GM19455 (cell line): ENCODE measurements around the gene APH1B.
"Not testable (repeated sequence)": the region's sequence is repeated elsewhere in the genome, so short reads cannot be mapped to it uniquely, and the experiment has no call there.

ENCODE experiments used
- ATAC-seq: cut with Tn5 transposase; IDR thresholded peaks from one replicate; pipeline ENCODE4 v1.9.1; 2021; ENCODE audit not compliant: unreplicated experiment

APH1B gene

GRCh38 chr15:63277038-63277892 is at the start of gene APH1B:
Gene APH1B (plus strand): TSS chr15:63277605. CDS start chr15:63277624, 19 bp downstream.
- peak; percentile 69 for ATAC-seq

- no peak for ATAC-seq
Observed at GRCh38 chr15:63227689-63228088, 49.7 kb upstream of the APH1B start.

- ATAC-seq, result no peak
Observed at GRCh38 chr15:63231206-63231605, 46.2 kb upstream of the APH1B start.

GRCh38 chr15:63231706-63232105 is 45.7 kb upstream of the APH1B start:
- no peak for ATAC-seq

- ATAC-seq, result no peak
Observed at GRCh38 chr15:63232405-63232804, 45.0 kb upstream of the APH1B start.

- ATAC-seq, result no peak
Observed at GRCh38 chr15:63232943-63233342, 44.5 kb upstream of the APH1B start.

GRCh38 chr15:63233667-63234423 is 43.6 kb upstream of the APH1B start:
- ATAC-seq, result no peak

GRCh38 chr15:63234451-63234870 is 42.9 kb upstream of the APH1B start:
- no peak for ATAC-seq

- ATAC-seq, result no peak
Observed at GRCh38 chr15:63236272-63236671, 41.1 kb upstream of the APH1B start.

GRCh38 chr15:63237086-63237485 is 40.3 kb upstream of the APH1B start:
- ATAC-seq, result not testable (repeated sequence)

- no peak for ATAC-seq
Observed at GRCh38 chr15:63238171-63238570, 39.2 kb upstream of the APH1B start.

GRCh38 chr15:63238796-63239195 is 38.6 kb upstream of the APH1B start:
- no peak for ATAC-seq

GRCh38 chr15:63240109-63240508 is 37.3 kb upstream of the APH1B start:
- no peak for ATAC-seq

GRCh38 chr15:63241316-63241715 is 36.1 kb upstream of the APH1B start:
- no peak for ATAC-seq

GRCh38 chr15:63243101-63243500 is 34.3 kb upstream of the APH1B start:
- ATAC-seq, result no peak

- ATAC-seq, result no peak
Observed at GRCh38 chr15:63243776-63244175, 33.6 kb upstream of the APH1B start.

GRCh38 chr15:63244399-63244798 is 33.0 kb upstream of the APH1B start:
- no peak for ATAC-seq

- no peak for ATAC-seq
Observed at GRCh38 chr15:63244976-63245645, 32.3 kb upstream of the APH1B start.

GRCh38 chr15:63246691-63247469 is 30.5 kb upstream of the APH1B start:
- no peak for ATAC-seq

GRCh38 chr15:63250312-63250965 is 27.0 kb upstream of the APH1B start:
- no peak for ATAC-seq
